HG03439 (cell line): ENCODE results near the gene RGL3.
"Not testable (repeated sequence)": the region's sequence is repeated elsewhere in the genome, so short reads cannot be mapped to it uniquely, and the experiment has no call there.

Experiments
- ATAC-seq: cut with Tn5 transposase; IDR thresholded peaks from one replicate; pipeline ENCODE4 v1.9.1; 2021; ENCODE audit warnings: mild to moderate bottlenecking, moderate library complexity; ENCODE audit not compliant: unreplicated experiment

RGL3 gene

DNA sequence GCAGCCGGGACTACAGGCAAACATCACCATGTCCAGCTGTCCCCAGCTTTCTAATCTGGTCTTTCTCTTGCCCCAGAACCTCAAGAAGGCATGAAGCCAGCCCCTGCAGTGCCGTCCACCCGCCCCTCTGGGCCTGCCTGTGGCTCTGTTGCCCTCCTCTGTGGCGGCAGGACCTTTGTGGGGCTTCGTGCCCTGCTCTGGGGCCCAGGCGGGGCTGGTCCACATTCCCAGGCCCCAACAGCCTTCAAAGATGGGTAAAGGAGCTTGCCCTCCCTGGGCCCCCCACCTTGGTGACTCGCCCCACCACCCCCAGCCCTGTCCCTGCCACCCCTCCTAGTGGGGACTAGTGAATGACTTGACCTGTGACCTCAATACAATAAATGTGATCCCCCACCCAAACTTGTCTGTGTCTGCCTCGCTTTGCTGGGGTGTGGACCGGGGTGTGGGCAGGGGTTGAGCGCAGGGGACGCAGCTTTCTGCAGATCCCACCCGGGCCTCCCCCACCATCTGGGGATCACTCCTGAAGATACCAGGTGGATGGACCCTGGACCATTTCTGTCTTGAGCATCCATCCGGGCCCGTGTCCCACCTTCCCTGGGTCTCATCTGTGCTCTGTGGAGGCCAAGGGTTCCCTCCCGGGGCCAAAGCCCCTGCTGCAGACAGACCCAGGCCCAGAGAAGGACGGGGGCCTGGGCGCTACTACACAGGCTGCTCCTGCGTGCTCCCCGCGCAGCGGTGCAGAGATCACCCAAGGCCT is 31.6 kb upstream of the RGL3 start:
- no peak for ATAC-seq

DNA sequence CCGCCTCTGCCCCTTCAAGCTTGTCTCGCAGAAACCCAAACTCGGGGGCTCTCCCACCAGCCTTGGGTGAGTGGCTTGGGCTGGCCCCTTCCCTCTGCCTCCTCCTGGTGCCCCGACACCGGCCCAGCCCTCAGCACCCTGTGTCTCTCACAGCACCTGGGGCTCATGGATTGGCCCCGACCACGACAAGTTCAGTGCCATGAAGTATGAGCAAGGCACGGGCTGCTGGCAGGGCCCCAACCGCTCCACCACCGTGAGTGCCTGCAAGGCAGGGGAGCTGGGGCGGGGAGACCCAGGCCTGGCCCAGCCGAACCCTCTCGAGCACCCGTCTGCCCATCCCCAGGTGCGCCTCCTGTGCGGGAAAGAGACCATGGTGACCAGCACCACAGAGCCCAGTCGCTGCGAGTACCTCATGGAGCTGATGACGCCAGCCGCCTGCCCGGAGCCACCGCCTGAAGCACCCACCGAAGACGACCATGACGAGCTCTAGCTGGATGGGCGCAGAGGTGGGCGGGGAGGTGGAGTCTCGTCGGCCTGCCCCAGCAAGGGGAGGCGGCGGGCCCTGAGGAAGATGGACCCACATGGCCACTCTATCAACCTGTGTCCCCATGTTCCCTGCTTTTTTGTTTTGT is 29.9 kb upstream of the RGL3 start:
- ATAC-seq: no peak

DNA sequence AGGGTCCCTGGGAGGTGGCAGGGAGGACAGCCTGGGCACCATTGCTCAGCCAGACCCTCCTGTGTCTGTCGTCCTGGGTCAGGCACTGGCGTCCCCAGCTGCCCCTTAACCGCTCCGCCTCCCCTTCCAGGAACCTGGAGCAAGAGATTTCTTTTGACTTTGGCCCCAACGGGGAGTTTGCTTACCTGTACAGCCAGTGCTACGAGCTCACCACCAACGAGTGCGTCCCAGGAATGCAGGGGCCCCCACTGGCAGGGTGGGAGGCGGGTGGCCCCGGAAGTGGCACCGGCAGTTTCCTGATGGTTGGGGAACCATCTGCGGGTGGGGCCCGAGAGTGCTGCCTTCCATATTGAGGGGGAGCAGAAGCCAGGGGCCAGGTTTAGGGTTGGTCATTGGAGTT is 29.3 kb upstream of the RGL3 start:
- ATAC-seq: no peak

DNA sequence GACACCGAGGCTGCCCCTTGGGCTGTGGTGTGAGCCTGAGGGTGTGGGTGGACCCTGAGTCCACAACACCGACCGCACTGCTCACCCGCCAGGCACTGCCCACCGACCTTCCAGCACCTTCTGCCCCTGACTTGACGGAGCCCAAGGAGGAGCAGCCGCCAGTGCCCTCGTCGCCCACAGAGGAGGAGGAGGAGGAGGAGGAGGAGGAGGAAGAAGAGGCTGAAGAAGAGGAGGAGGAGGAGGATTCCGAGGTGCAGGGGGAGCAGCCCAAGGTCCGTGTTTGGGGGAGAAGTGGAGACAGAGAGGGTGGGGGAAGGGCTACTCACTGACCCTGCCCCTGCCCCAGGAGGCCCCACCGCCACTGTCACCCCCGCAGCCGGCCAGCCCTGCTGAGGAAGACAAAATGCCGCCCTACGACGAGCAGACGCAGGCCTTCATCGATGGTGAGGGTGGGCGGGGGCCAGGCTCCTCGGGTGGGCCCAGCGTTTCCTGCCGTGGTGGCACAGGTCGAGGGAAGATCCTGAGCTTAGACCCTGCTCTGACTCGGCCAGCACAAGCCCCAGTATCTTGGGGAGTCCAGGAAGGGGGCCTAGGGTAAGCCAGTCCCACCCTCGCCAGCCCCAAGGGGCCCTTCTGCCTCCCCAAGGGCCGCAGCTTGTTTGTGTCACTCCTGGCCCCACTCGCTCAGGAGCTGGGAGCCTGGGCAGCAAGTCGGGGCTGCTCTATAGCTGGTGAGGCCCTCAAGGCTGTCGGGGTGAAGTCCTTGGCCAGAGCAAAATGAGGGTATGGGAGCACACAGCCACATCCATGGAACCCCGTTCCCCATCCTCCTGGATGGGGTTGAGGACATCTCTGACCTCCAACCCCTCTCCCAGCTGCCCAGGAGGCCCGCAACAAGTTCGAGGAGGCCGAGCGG is 28.5 kb upstream of the RGL3 start:
- no peak for ATAC-seq

DNA sequence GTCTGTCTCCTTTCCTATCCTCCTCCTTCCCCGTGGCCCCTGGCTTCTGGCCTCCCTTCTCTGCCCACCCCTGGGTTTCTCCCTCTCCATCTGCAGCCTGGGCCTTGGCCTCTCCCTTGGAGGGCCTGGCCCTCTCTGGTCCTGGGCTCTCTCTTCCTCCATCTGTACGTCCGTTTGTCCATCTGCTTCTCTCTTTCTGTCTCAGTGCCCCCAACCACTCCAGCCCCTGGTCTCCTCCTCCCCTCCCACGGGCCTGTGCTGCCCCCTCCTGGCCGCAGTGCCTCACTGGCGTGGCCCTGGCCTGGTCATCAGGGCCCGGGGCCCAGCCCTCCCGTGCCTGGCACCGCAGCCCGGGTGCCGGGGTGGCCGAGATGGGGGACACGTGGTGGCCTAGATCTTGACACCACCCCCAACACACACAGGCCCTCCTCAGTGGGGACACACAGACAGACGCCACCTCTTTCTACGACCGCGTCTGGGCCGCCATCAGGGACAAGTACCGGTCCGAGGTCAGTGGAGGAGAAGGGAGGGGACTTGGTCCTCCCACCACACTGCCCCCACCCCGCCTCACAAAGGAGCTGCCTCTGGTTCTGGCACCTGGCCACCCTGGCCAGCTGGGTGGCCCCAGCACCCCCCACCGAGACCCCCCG is 27.7 kb upstream of the RGL3 start:
- no peak for ATAC-seq

DNA sequence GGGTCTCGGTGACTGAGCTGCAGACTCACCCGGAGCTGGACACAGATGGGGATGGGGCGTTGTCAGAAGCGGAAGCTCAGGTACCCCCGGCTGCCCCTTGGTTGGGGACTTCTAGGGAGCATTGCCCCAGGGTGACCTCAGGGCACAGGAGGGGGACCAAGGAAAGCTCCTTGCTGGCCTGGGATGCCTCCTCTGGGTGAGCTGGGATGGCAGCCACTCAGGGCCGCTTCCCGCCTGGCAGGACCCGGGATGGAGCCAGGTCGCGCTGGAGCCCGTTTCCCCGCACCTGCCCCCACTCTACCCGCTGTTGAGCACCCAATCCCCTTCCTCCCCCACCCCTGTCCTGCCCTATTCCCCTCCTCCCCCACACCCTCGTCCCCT is 27.1 kb upstream of the RGL3 start:
- ATAC-seq: no peak

DNA sequence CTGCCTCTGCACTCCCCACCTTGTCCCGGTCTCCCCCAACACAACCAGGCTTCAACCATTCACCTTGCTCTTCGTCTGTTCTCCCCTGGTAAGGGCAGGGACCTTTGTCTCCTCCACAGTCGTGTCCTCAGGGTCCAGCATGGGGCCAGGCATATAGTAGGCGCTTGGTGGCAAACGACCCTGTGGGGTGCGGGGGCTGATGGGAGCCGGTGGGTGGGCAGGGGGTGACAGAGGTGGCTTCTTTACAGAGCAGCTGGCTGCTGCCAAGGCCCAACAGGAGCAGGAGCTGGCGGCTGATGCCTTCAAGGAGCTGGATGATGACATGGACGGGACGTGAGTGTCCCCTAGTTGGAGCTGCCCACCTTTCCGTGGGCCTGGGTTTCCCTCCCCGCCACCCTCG is 26.0 kb upstream of the RGL3 start:
- no peak for ATAC-seq

DNA sequence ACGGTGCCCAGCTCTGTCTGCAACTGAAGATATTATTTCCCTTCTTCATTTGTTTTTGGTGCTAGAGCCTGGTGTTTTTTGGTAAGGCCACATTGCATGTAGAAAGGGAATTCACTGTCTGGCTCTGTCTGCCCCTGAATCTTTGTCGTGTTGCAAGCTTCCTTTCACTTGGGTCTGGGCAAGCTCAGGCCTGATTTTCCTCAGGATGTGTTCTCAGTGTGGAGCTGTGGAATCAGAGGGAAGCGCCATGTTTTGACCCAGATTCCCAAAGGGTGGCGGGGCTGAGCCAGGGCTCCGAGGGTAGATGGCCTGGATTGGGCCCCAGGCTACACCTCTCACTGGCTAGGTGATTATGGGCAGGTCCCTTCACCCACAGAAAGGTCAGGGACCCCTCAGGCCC is 24.9 kb upstream of the RGL3 start:
- ATAC-seq: no peak

DNA sequence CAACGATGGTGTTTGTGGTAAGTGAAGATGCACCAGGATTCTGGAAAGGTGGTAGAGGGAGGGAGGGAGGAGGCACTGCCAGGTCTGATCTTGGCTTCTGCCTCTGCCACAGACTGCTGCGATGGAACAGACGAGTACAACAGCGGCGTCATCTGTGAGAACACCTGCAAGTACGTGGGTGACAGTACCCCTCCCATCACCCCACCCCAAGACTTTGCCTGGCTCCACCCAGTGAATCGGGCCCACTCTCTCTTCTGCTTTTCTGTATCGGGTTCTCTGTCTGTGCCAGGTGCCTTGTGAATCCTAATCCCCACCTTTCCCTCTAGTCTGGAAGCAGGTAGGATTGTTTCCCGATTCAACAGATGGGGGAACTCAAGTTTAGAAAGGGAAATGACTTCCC is 18.8 kb upstream of the RGL3 start:
- ATAC-seq: no peak

DNA sequence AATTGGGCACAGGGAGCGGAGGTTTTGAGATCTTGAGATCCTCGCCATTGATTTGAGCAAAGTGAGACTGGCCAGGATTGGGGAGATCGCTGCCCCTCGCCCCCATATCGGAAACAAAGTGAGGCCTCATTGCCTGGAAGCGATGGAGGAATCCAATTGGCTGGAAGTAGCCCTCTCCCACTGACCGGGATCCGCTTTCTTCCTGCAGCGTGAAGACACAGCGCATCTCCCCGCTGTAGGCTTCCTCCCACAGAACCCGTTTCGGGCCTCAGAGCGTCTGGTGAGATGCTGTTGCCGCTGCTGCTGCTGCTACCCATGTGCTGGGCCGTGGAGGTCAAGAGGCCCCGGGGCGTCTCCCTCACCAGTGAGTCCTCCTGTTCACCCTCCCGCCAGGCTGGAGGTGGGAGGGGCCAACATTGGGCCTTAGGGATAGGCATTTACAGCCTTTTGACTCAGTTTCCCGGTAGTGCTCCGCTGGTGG is 16.8 kb upstream of the RGL3 start:
- ATAC-seq: no peak

DNA sequence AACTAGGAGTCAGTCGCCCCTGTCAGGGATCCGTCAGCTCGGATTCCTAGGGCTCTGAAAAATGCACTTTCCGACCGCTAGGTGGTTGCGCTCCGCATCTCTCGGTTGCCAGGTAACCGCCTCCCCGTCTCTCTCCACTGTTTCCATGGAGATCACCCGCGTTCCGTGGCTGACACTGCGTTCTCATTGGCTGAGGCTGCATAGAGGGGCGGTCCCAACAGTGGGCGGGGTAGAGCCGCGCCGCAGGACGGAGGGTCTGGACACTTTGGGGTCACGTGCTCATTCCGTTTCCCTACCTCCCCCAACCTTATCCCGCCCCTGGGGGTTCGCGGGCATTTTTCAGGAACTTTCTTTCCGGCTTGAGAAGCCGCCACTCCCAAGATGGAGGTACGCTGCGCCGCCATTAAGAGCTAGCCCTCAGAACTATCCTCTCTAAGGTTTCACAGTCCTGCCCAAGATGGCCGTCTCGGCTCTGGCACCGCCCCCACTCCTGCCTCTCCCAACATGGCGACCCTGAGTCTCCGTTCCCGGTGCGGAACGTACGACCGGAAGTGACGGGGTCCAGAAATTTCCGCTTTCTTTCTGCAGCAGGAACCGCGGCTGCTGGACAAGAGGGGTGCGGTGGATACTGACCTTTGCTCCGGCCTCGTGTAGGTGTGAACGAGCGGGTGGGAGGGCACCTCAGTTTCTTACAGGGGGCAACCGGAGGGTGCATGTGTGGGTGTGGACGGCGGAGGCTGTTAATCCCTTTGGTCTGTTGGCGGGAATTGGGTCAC is 16.1 kb upstream of the RGL3 start, which contains the start of the genes ODAD3 and PRKCSH:
ODAD3 (minus strand) TSS at position 65 of the 776 bp plus-strand sequence. CDS start 105 bp downstream, outside the sequence.
PRKCSH (plus strand) TSS at position 579 of the 776 bp plus-strand sequence. CDS start 483 bp downstream, outside the sequence.
- ATAC-seq: peak; percentile 90

DNA sequence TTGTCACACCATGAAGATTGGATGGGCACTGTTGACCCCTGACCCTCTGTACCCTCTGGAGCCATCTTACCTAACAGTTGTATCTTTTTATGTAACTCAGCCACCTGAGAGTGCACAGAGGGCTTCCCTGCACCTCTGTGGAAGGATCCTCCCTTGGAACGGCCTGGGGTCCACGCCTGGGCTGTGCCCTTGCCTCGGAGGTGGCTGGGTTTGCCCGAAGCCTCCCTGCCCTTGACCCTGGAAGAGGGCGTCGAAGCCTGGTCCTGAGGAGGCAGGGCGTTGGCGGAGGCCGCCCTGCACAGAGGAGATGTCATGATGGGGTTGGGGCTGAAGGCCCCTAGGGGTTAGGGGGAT is 15.6 kb upstream of the RGL3 start:
- no peak for ATAC-seq

DNA sequence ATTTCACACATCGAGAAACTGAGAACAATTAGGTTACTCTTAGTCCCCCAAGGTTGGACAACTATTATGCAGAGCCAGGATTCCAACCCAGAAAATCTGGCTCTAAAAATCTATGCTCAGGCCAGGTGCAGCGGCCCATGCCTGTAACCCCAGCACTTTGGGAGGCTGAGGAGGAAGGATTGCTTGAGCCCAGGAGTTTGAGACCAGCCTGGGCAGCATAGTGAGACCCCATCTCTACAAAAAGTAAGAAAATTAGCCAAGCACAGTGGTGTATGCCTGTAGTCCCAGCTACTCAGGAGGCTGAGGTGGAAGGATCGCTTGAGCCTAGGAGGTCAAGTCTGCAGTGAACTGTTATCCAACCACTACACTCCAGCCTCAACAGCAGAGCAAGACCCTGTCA is 14.4 kb upstream of the RGL3 start:
- ATAC-seq: not testable (repeated sequence)

DNA sequence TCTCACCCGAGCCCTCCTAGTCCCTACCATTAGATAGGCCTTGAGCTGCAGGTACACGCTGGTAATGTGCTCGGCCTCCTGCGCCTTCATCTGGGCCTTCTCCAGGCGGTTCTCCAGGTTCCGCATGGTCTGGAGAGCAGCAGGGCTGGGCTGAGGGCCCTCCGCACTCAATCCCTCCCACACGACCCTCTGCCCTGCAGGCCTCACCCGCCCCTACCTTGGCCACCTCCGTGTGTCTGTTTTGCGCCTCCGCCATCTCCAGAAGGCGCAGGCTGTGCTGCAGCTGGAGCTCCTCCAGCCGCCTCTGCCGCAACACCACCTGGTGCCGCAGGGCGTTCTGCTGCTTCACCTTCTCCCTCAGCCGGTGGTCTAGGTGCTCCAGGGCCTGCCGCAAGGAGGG is 7.5 kb upstream of the RGL3 start:
- no peak for ATAC-seq

DNA sequence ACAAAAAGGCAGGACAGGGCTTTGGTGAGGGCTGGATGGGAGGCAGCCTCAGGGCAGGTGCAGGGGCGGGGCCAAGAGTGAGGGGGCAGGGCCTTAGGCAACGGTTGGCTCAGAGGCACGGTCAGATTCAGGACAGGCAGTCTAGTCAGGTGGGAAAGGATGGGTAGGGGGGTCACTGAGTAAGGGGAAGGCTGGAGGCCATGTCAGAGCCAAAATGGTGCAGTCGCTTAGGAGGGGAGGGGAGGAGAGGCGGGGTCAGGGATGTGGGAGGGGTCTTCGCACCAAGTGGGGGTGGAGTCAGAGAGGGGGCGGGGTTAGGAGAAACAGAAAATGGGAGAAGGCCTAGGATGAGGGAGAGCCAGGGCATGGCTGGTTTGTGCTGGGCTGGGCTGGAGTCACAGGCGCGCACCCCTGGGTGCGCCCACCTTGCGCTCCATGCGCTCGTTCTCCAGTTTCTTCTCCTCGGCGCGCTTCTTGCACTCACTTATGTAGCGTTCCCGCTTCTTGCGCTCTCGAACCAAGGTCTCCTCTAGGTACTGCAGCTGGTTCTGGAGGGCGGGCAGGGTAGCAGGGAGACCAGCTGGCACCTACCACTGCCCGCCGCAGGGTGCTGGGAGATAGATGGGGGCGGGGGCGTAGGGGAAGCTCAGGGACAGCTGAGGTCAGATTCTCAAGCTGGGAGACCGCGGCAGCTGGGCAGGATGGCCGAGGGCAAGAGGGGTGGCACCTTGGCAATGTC is 6.8 kb upstream of the RGL3 start:
- ATAC-seq: no peak

DNA sequence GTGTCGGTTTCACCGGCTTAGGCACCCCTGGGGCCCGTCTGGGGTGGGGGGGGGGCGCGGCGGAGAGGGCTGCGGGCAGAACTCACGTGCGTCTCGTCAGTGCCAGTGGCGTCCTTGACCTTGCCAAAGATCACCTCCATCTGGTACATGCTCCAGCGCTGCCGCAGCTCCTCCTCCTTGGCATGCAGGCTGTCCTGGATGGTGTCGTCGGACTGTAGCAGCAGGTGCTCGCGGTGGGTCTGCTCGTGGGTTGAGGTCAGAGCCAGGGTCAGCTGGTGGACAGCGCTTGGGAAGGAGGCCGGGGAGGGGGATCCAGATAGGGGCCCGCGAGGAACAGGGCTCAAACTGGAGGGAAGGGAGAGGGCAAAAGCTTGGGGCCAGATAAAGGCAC is 4.7 kb upstream of the RGL3 start:
- no peak for ATAC-seq

DNA sequence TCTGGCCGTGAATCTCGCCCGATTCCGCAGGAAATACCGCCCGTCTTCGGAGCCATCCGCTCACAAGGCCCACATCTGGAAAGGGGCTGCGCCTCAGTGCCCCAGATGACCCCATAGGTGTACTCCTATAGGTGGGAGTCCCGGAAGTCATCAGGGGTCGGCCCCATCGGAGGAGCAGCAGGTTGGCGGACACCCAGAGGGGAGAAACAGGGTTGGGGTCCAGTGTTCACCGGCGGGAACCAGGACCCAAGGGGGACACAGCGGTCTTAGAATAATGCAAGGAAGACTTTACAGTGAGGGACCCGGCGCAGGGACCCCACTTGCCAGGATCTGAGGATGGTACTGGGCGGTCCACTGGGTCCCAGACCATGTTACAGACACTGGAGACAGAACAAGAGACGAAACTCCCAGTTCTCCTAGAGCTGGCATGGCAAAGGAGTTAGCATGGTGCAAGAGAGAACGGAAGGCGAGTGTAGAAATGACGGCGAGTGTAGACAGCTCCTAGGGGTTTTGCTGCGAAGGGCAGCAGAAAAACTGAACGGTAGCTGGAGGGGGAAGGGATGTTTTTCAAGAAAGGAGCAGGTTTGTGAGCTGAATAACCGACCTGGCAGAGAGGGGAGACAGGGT is 4.2 kb upstream of the RGL3 start:
- no peak for ATAC-seq

DNA sequence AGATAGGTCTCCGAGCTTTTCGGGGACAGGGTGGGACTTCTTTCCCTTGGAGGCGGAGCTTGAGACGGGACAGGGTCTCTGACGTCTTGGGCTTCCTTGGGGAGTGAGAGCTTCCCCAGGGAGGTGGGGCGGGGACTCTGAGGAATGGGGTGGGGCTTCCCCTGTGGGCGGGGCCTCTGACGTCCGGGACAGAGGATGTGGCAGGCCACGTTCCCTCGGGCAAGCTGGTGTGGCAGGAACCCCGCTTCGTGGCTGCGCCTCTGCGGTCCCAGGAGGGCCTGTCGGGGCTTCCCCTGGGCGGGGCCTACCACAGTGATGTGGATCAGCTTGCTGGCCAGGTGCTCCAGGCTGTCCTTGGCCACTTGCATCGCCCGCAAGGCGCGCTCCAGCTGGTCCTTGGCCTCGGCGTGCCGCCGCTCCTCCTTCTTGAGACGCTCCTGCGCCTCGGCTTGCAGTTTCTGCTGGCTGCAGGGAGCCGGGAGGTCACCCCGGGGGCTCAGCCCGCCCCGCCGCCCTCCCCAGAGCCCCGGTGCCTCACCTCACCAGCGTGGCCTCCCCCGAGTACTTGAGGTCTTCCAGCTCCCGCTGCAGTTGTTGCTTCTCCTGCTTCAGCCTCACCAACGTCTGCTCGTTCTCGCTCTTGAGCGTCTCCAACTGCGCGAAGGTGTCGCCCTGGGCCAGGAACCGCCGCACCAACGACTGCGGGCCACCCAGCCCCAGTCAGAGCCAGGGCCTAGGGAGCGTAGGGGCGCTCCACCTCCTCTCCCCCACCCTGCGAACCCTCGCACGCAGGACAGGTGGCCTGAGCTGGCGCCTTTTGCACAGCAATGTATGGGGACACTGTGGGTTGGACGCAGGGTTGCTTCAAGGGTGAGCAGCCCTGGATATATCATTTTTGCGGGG is 3.3 kb upstream of the RGL3 start:
- ATAC-seq: peak; percentile 41
